GM12878 (cell line): ENCODE measurements around the gene ELN. TPM values are rescaled to one million over a fixed set of nuclear protein-coding genes. Genes with fewer than 3 reads are reported as not detected.

ENCODE experiments used
- BCL11A ChIP-seq: IDR thresholded peaks from 2 replicates; pipeline ENCODE4 v1.6.1; 2011; ENCODE audit warnings: low read depth, low read length
- CBX5 ChIP-seq: sonication (generic); IDR thresholded peaks from 2 replicates; pipeline ENCODE4 v1.6.1; 2016; ENCODE audit warnings: low read depth, moderate library complexity, mild to moderate bottlenecking, inconsistent platforms
- HDAC2 ChIP-seq: fragments of 200-600 bp; sonication (generic); IDR thresholded peaks from 2 replicates; pipeline ENCODE4 v1.6.1; 2017
- NBN ChIP-seq: fragments of 450-650 bp; IDR thresholded peaks from 2 replicates; pipeline ENCODE4 v1.6.1; 2016
- RCOR1 ChIP-seq: conservative IDR thresholded peaks from 2 replicates; pipeline ENCODE4 v1.6.1; 2012; ENCODE audit warnings: low read depth, low read length, improper control_type of control experiment
- SMC3 ChIP-seq: IDR thresholded peaks from 2 replicates; pipeline ENCODE4 v1.6.1; 2011; ENCODE audit warnings: low read length, improper control_type of control experiment, borderline replicate concordance
- SUZ12 ChIP-seq: fragments of 200-600 bp; sonication (generic); IDR thresholded peaks from one replicate; pipeline ENCODE4 v1.6.1; 2018; ENCODE audit warnings: antibody characterized with exemption, mild to moderate bottlenecking; ENCODE audit not compliant: unreplicated experiment
- ZNF217 ChIP-seq: fragments of 450-650 bp; IDR thresholded peaks from 2 replicates; pipeline ENCODE4 v1.6.1; 2017; ENCODE audit warnings: antibody characterized with exemption, mild to moderate bottlenecking
- ZNF274 ChIP-seq: IDR thresholded peaks from one replicate; pipeline ENCODE4 v1.8.0; 2011; ENCODE audit not compliant: insufficient read length, insufficient read depth
- ZZZ3 ChIP-seq: IDR thresholded peaks from 2 replicates; pipeline ENCODE4 v1.6.1; 2011; ENCODE audit warnings: low read depth; ENCODE audit not compliant: control insufficient read depth, insufficient read length
- polyA plus RNA-seq, 11 experiments: library from polyadenylated mRNA; depleted of rRNA in 4 of 11; unstranded in 6 of 11; stranded (reverse) in 5 of 11; fragments of >200 nt; fragmentation: Nextera tagmentation in 4 of 11; fragmentation: Illumina TruSeq in 1 of 11; extraction: Ambion mirVana in 4 of 11; extraction: Trizol in 1 of 11; gene quantifications; 1 replicate in 1 of 11; 2 replicates in 10 of 11; pipeline versions ENCODE4 v1.2.1 to v1.2.3, GENCODE V29; 2011 to 2016; ENCODE audit warnings: inconsistent platforms in 2 of 11, missing spikeins in 2 of 11, low read depth in 1 of 11
- total RNA-seq, 4 experiments: library from RNA; depleted of rRNA in 3 of 4; stranded (reverse); fragments of >200 nt in 3 of 4; fragmentation: Illumina TruSeq in 1 of 4; extraction: Trizol in 1 of 4; gene quantifications; 2 replicates each; pipeline versions ENCODE4 v1.2.1 to v1.2.3, GENCODE V29; 2013 to 2021
- TF ChIP-seq, protein P1 (sequence below): IDR thresholded peaks from 2 replicates; pipeline ENCODE4 v1.6.1; 2011; ENCODE audit warnings: borderline replicate concordance, low read depth, mild to moderate bottlenecking, moderate library complexity, low read length; ENCODE audit not compliant: insufficient read depth, poor library complexity, severe bottlenecking
- TF ChIP-seq, protein P2 (sequence below): fragments of 450-650 bp; formaldehyde crosslinking; IDR thresholded peaks from 2 replicates; pipeline ENCODE4 v1.4.0; 2022; ENCODE audit warnings: mild to moderate bottlenecking, moderate library complexity
- TF ChIP-seq, protein P3 (sequence below): fragments of 450-650 bp; IDR thresholded peaks from 2 replicates; pipeline ENCODE4 v1.6.1; 2017; ENCODE audit warnings: mild to moderate bottlenecking, moderate library complexity
- TF ChIP-seq, protein P4 (sequence below): fragments of 450-650 bp; IDR thresholded peaks from 2 replicates; pipeline ENCODE4 v1.6.1; 2018; ENCODE audit warnings: mild to moderate bottlenecking, low read depth, moderate library complexity; ENCODE audit not compliant: partially characterized antibody
- TF ChIP-seq, protein P5 (sequence below): fragments of 450-650 bp; IDR thresholded peaks from 2 replicates; pipeline ENCODE4 v1.6.1; 2014; ENCODE audit warnings: mild to moderate bottlenecking
- TF ChIP-seq, protein P6 (sequence below): fragments of 450-650 bp; IDR thresholded peaks from 2 replicates; pipeline ENCODE4 v1.6.1; 2016; ENCODE audit warnings: mild to moderate bottlenecking

ELN gene
- total and polyA plus RNA-seq, 10 of the 15 experiments (the other 5 are each of a cell fraction or from before 2014, with no cell fraction given): 0.08 to 0.27 (median 0.23) TPM; not detected in 7

DNA sequence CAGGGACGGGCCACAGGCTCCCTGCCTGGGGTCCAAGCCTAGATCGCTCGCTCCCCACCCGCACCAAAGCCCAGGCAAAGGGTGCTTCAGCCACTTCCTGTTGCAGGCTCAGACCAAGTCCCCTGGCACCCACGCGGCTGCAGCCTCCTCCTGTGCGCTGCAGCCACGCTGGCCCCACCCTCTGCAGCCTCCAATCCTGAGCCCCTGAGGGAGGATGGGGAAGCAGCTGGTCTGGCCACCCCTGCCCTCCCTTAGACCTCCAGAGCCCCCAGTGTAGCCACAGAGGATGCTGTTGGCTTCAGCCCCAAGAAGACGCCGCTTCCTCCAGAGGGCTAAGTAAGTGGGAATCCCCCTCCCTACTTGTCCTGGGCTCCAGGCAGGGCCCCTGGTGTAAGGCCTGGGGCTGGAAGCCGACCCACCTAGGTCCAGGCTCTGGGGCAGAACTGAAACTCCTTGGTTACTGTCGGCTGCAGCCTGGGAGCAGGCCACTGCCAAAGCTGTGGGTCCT, 65.0 kb downstream of the ELN start (continued):
- TF ChIP-seq, protein P1, sequence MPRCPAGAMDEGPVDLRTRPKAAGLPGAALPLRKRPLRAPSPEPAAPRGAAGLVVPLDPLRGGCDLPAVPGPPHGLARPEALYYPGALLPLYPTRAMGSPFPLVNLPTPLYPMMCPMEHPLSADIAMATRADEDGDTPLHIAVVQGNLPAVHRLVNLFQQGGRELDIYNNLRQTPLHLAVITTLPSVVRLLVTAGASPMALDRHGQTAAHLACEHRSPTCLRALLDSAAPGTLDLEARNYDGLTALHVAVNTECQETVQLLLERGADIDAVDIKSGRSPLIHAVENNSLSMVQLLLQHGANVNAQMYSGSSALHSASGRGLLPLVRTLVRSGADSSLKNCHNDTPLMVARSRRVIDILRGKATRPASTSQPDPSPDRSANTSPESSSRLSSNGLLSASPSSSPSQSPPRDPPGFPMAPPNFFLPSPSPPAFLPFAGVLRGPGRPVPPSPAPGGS: no peak
- TF ChIP-seq, protein P2, sequence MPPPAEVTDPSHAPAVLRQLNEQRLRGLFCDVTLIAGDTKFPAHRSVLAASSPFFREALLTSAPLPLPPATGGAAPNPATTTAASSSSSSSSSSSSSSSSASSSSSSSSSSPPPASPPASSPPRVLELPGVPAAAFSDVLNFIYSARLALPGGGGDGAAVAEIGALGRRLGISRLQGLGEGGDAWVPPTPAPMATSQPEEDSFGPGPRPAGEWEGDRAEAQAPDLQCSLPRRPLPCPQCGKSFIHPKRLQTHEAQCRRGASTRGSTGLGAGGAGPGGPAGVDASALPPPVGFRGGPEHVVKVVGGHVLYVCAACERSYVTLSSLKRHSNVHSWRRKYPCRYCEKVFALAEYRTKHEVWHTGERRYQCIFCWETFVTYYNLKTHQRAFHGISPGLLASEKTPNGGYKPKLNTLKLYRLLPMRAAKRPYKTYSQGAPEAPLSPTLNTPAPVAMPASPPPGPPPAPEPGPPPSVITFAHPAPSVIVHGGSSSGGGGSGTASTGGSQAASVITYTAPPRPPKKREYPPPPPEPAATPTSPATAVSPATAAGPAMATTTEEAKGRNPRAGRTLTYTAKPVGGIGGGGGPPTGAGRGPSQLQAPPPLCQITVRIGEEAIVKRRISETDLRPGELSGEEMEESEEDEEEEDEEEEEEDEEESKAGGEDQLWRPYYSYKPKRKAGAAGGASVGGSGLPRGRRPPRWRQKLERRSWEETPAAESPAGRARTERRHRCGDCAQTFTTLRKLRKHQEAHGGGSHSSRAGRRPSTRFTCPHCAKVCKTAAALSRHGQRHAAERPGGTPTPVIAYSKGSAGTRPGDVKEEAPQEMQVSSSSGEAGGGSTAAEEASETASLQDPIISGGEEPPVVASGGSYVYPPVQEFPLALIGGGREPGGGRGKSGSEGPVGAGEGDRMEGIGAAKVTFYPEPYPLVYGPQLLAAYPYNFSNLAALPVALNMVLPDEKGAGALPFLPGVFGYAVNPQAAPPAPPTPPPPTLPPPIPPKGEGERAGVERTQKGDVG (CRISPR knock-in tag): no peak
- TF ChIP-seq, protein P3, sequence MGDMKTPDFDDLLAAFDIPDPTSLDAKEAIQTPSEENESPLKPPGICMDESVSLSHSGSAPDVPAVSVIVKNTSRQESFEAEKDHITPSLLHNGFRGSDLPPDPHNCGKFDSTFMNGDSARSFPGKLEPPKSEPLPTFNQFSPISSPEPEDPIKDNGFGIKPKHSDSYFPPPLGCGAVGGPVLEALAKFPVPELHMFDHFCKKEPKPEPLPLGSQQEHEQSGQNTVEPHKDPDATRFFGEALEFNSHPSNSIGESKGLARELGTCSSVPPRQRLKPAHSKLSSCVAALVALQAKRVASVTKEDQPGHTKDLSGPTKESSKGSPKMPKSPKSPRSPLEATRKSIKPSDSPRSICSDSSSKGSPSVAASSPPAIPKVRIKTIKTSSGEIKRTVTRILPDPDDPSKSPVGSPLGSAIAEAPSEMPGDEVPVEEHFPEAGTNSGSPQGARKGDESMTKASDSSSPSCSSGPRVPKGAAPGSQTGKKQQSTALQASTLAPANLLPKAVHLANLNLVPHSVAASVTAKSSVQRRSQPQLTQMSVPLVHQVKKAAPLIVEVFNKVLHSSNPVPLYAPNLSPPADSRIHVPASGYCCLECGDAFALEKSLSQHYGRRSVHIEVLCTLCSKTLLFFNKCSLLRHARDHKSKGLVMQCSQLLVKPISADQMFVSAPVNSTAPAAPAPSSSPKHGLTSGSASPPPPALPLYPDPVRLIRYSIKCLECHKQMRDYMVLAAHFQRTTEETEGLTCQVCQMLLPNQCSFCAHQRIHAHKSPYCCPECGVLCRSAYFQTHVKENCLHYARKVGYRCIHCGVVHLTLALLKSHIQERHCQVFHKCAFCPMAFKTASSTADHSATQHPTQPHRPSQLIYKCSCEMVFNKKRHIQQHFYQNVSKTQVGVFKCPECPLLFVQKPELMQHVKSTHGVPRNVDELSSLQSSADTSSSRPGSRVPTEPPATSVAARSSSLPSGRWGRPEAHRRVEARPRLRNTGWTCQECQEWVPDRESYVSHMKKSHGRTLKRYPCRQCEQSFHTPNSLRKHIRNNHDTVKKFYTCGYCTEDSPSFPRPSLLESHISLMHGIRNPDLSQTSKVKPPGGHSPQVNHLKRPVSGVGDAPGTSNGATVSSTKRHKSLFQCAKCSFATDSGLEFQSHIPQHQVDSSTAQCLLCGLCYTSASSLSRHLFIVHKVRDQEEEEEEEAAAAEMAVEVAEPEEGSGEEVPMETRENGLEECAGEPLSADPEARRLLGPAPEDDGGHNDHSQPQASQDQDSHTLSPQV: no peak
- TF ChIP-seq SUZ12 (no peak), ZZZ3 (no peak), RCOR1 (no peak), CBX5 (no peak), HDAC2 (no peak), ZNF217 (no peak), NBN (no peak), ZNF274 (no peak), SMC3 (no peak), BCL11A (no peak)
- TF ChIP-seq, protein P4, sequence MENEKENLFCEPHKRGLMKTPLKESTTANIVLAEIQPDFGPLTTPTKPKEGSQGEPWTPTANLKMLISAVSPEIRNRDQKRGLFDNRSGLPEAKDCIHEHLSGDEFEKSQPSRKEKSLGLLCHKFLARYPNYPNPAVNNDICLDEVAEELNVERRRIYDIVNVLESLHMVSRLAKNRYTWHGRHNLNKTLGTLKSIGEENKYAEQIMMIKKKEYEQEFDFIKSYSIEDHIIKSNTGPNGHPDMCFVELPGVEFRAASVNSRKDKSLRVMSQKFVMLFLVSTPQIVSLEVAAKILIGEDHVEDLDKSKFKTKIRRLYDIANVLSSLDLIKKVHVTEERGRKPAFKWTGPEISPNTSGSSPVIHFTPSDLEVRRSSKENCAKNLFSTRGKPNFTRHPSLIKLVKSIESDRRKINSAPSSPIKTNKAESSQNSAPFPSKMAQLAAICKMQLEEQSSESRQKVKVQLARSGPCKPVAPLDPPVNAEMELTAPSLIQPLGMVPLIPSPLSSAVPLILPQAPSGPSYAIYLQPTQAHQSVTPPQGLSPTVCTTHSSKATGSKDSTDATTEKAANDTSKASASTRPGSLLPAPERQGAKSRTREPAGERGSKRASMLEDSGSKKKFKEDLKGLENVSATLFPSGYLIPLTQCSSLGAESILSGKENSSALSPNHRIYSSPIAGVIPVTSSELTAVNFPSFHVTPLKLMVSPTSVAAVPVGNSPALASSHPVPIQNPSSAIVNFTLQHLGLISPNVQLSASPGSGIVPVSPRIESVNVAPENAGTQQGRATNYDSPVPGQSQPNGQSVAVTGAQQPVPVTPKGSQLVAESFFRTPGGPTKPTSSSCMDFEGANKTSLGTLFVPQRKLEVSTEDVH: no peak
- TF ChIP-seq, protein P5, sequence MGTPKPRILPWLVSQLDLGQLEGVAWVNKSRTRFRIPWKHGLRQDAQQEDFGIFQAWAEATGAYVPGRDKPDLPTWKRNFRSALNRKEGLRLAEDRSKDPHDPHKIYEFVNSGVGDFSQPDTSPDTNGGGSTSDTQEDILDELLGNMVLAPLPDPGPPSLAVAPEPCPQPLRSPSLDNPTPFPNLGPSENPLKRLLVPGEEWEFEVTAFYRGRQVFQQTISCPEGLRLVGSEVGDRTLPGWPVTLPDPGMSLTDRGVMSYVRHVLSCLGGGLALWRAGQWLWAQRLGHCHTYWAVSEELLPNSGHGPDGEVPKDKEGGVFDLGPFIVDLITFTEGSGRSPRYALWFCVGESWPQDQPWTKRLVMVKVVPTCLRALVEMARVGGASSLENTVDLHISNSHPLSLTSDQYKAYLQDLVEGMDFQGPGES: no peak
- TF ChIP-seq, protein P6, sequence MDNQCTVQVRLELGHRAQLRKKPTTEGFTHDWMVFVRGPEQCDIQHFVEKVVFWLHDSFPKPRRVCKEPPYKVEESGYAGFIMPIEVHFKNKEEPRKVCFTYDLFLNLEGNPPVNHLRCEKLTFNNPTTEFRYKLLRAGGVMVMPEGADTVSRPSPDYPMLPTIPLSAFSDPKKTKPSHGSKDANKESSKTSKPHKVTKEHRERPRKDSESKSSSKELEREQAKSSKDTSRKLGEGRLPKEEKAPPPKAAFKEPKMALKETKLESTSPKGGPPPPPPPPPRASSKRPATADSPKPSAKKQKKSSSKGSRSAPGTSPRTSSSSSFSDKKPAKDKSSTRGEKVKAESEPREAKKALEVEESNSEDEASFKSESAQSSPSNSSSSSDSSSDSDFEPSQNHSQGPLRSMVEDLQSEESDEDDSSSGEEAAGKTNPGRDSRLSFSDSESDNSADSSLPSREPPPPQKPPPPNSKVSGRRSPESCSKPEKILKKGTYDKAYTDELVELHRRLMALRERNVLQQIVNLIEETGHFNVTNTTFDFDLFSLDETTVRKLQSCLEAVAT: 0 out of 2 replicates have a peak, but pooled peaks have one; percentile 13
